Gastrocnemius medialis (tissue), 4 donors: Measurements from ENCODE around the gene SESTD1.

Experiments used
- CTCF ChIP-seq, 5 experiments: fragments of 450-650 bp in 3 of 5; fragments of 200-600 bp in 2 of 5; sonication (generic) in 2 of 5; IDR thresholded peaks in 4 of 5; conservative IDR thresholded peaks in 1 of 5; 1 replicate in 4 of 5; 2 replicates in 1 of 5; pipeline ENCODE4 v1.5.1; 2016 to 2019; ENCODE audit warnings: antibody characterized with exemption in 5 of 5, mild to moderate bottlenecking in 3 of 5, moderate library complexity in 3 of 5
- POLR2A ChIP-seq, 2 donors: fragments of 450-650 bp; IDR thresholded peaks; one replicate each; pipeline ENCODE4 v1.6.1; 2017; ENCODE audit warnings: antibody characterized with exemption in 2 of 2, mild to moderate bottlenecking in 2 of 2, moderate library complexity in 2 of 2

DNA sequence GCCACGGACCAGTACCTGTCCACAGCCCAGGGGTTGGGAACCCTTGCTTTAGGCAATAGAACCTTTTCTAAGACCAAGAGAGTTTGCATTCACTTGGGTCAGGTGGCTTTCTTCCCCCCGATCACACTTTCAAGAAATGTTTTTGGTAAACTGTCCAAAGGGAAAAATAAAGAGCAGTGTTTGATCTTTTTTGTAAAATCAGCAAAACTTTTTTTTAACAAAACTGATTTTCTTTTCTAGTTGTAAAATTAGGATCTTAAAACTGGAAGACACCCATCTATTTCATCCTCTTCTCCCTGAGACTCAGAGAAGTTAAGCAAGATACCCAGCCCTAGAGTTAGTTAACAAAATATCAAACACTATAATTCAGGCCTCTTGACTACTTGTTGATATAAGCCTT lies 6.1 kb upstream of the SESTD1 start:
- TF ChIP-seq CTCF (IDR thresholded peaks at IDR 0.05 in 4 of 5, conservative IDR thresholded peaks at IDR 0.05 in 1 of 5), result no peak
- no peak for TF ChIP-seq POLR2A (IDR thresholded peaks at IDR 0.05)
